22Rv1 (cell line): ENCODE data around the gene SLC48A1.

Source experiments
- CTCF ChIP-seq: fragments of 450-650 bp; IDR thresholded peaks from 2 replicates; pipeline ENCODE4 v1.5.1; 2017; ENCODE audit warnings: mild to moderate bottlenecking
- ZFX ChIP-seq: fragments of 450-650 bp; IDR thresholded peaks from 2 replicates; pipeline ENCODE4 v1.6.1; 2017; ENCODE audit warnings: antibody characterized with exemption, borderline replicate concordance

- no peak for TF ChIP-seq CTCF
- TF ChIP-seq ZFX = no peak
Observed at GRCh38 chr12:47777741-47778558, 4.9 kb downstream of the SLC48A1 start.
